ENCODE measurements around the gene CA6.

DNA sequence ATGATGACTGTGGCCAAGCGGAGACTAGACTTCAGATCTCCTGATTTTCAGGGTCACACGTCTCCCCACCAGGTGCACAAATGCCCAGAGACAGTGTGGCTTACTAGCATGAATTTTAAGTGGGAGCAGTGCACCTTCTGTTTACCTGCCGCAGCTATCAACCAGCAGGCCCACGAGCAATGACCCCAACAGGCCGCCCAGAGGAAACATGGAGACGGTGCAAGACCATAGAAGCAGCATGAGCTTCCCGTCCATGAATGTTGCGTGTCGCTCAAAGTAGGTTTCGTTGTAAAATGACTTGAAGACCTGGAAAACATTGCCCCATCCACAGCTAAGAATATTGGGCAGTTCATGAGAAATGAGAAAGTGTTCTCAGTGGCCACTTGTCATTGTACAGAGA lies 77.1 kb downstream of the CA6 start:
- TF ChIP-seq, protein P1, sequence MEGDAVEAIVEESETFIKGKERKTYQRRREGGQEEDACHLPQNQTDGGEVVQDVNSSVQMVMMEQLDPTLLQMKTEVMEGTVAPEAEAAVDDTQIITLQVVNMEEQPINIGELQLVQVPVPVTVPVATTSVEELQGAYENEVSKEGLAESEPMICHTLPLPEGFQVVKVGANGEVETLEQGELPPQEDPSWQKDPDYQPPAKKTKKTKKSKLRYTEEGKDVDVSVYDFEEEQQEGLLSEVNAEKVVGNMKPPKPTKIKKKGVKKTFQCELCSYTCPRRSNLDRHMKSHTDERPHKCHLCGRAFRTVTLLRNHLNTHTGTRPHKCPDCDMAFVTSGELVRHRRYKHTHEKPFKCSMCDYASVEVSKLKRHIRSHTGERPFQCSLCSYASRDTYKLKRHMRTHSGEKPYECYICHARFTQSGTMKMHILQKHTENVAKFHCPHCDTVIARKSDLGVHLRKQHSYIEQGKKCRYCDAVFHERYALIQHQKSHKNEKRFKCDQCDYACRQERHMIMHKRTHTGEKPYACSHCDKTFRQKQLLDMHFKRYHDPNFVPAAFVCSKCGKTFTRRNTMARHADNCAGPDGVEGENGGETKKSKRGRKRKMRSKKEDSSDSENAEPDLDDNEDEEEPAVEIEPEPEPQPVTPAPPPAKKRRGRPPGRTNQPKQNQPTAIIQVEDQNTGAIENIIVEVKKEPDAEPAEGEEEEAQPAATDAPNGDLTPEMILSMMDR (conservative IDR thresholded peaks at IDR 0.05; ENCODE audit: low read length): no peak
- TF ChIP-seq EZH2phosphoT487 (IDR thresholded peaks at IDR 0.05; ENCODE audit: borderline replicate concordance): no peak

All from Loucy (cell line).